CD4-positive, alpha-beta T cell treated with Interleukin-4 for 4 hours (primary cell): ENCODE data around the gene SKIDA1.

Source experiments
- DNase-seq: peaks from one replicate; pipeline ENCODE4 v3.0.0-alpha.2; 2020

Gene SKIDA1

DNA sequence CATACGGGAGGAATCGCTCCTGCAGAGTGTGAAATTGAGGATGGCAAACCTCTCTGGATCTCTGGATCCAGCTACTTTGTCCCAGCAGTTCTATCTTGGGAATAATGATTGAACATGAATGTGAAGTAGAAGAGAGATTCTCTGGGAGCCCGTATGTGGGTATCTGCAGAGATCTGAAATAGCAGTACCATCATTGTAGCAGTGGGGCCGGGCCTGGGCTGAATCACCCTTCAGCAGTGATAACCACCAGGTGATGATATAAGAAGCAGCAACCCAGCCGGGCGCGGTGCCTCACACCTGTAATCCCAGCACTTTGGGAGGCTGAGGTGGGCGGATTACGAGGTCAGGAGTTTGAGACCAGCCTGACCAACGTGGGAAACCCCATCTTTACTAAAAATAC lies 51.9 kb downstream of the SKIDA1 start:
- no peak for DNase-seq

DNA sequence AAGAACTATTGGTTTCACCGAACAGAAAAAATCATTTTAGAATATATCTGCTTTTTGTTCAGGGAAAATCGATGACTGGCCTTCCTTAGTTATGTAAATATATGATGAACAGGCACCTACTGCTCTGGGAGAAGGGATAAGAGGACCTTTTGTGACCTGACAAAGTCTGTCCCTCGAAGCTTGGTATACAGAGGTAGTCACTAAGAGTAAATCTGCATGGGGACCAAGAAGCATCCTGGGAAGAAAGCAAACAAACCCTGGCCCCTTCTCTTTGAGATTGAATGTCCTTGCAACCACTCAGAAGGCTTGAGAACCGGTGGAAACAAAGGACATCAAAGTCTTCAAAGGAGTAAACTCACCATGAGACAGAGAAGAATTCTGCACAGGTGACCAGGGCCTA lies 52.3 kb downstream of the SKIDA1 start:
- DNase-seq, result no peak

DNA sequence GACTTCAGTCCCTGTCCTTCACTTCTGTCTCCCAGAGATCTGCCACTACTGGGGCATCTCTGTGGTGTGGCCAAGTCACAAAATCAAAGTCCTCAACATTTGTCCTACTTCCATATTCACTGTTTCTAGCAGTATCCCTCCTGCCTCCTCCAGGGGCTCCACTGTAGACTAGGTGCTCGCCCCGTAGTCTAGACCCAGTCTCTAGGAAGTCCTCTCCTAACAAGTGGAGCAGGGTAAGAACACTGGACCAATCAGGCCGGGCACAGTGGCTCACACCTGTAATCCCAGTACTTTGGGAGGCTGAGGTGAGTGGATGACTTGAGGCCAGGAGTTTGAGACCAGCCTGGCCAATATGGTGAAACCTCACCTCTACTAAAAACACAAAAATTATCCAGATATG lies 57.4 kb downstream of the SKIDA1 start:
- no peak for DNase-seq

DNA sequence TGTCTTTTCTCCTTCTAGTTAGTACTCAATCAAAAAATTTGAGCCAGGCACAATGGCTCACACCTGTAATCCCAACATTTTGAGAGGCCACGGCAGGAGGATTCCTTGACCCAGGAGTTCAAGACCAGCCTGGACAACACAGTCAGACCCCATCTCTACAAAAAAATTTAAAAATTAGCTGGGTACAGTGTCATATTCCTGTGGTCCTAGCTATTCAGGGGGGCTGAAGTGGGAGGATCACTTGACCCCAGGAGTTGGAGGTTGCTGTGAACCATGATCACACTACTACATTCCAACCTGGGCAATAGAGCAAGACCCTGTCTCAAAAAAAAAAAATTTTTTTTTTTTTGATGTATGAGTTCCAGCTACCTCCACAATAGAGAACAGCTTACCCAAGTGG lies 57.8 kb downstream of the SKIDA1 start:
- no peak for DNase-seq

DNA sequence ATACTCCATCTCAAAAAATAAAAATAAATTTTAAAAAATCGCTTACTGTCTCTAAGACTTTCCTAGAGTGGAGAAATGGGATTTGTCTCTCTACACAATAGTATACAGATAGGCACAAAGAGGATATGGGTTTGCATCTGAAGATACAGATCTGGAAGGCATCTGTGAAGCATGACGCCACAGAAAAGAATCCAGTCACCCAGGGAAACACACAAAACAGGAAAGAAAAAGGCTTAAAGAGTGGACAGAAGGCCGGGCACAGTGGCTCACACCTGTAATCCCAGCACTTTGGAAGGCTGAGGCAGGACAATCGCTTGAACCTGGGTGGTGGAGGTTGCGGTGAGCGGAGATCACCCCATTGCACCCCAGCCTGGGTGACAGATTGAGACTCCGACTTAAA lies 61.3 kb downstream of the SKIDA1 start:
- DNase-seq, result no peak
